ENCODE results near the gene SUPT20HL1.

Gene SUPT20HL1

DNA sequence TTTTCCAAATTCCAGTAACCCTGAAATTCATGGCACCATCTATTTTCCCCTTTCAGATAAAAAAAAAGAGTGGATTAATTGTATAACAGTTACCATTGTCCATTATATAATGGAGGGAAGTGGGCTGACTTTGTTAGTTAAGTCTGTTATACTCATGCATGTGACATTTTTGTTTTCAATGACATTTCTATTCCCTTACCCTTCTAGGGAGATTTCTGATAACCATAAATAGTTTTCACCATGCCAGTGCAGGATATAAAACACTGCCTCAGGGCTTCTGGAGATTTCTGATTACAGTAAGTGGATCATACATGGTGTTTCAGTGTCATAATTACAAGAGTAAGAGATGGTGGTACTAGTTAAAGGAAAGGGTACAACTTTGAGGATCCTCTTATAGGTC lies 45.5 kb downstream of the SUPT20HL1 start:
- no peak for DNase-seq

Data from NCI-H526 treated with DMSO at 0.1 percent for 48 hours (cell line).